ENCODE measurements around the gene ARL15.

ARL15 gene

DNA sequence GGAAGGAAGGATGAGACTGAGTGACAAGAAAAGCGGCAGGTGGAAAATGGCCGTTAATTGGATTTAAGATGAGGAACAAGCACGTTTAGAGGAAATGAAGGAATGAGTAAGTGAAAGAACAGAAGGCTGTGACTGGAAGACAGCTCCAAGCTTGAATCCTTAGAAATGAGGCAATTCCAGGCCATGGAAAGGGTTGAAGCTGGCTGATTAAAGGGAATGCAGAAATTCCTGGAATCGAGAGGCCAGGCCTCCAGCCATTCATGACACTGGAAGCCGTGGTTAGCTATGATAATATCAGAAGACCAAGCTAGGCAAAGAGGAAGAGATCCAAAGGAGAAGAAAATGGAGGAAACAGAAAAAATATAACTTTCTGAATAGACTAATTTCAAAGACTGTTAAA, 84.2 kb downstream of the ARL15 start:
- no peak overlapping the region for H3K4me3 ChIP-seq (ENCODE audit: low read length)
- DNase-seq (ENCODE audit: low read depth), result no peak
- TF ChIP-seq CTCF (IDR thresholded peaks at IDR 0.05; ENCODE audit: insufficient read depth, low read depth, low read length, missing control alignments), result no peak

- DNase-seq (ENCODE audit: low read depth), result no peak
- no peak for TF ChIP-seq CTCF (IDR thresholded peaks at IDR 0.05; ENCODE audit: insufficient read depth, low read depth, low read length, missing control alignments)
Measured at GRCh38 chr5:54224103-54224826, 86.1 kb downstream of the ARL15 start.

DNA sequence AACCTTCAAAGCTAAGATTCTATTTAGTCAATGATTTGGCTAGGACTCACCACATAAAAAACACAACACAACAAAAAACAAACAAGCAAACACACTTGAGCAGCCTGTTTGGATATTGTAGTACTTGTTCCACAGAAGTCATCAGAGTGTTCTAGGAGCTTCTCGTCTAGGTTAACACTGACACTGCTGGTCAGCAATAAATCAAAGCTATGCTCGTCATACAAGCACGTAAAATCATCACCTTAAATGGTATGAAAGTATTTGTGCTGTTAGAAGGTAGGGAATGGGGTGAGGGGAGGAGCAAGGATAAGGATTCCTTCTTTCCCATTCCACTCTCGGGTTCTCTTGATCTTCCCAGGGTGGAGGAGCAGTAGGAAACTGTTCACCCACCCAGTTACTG, 88.0 kb downstream of the ARL15 start:
- no peak for TF ChIP-seq CTCF (IDR thresholded peaks at IDR 0.05; ENCODE audit: insufficient read depth, low read depth, low read length, missing control alignments)
- no peak for DNase-seq (ENCODE audit: low read depth)
- H3K4me3 ChIP-seq (ENCODE audit: low read length), result no peak overlapping the region

More at GRCh38 chr5:54224103-54224826, 86.1 kb downstream of the ARL15 start:
- no peak overlapping the region for H3K4me3 ChIP-seq (ENCODE audit: low read length)

GRCh38 chr5:54221135-54221534, 89.2 kb downstream of the ARL15 start:
- no peak for DNase-seq (ENCODE audit: low read depth)
- no peak for TF ChIP-seq CTCF (IDR thresholded peaks at IDR 0.05; ENCODE audit: insufficient read depth, low read depth, low read length, missing control alignments)
- H3K4me3 ChIP-seq (ENCODE audit: low read length), result no peak overlapping the region

DNA sequence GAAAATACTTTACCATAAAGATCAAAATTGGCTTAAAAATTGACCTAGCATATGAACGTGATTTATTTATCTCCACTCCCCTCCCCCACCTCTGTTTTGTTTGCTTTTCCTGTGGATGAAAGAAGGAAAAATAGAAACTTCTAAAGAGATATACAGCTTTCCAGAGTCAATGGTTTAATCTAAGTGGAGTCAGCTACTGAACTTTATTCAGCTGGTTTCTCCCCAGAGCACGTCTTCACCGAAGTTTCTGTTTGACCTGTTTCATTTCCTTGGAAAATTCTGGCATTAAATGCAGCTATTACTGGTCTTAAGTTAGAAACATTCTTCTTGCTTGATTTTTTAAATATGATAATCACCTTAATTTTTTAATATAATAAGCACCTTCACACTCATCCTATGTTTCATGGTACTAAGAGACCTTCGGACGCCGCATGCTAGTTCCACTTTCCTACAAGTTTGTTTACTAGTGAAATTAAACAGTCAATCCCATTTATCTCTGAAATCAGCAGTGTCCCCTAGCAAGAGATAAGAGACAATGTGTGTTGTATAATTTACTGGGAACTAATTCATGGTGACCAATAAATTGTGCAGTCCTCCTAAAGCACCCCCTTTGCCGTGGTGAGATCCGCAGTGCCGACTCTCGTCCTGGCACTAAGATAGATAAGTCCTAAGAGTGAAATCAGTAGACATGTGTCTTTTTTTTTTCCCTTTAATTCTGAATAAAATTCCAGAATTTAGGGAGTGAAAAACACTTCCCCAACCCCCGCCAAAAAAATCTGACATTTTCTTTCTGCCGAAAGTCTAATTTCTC, 89.9 kb downstream of the ARL15 start:
- DNase-seq (ENCODE audit: low read depth), result no peak
- TF ChIP-seq CTCF (IDR thresholded peaks at IDR 0.05; ENCODE audit: insufficient read depth, low read depth, low read length, missing control alignments), result no peak
- no peak overlapping the region for H3K4me3 ChIP-seq (ENCODE audit: low read length)

- peak; percentile 78 for TF ChIP-seq CTCF (IDR thresholded peaks at IDR 0.05; ENCODE audit: insufficient read depth, low read depth, low read length, missing control alignments)
- no peak overlapping the region for H3K4me3 ChIP-seq (ENCODE audit: low read length)
- peak; percentile 82 for DNase-seq (ENCODE audit: low read depth)
Measured at GRCh38 chr5:54217826-54218503, 92.4 kb downstream of the ARL15 start.
